DMS153 treated with DMSO at 0.1 percent for 48 hours (cell line): ENCODE measurements around the gene PSME4.
"Not testable (repeated sequence)": the region's sequence is repeated elsewhere in the genome, so short reads cannot be mapped to it uniquely, and the experiment has no call there.

Experiments used
- DNase-seq: peaks from one replicate; lab custom pipeline; 2025; ENCODE audit not compliant: unreplicated experiment; lab: John Stamatoyannopoulos, UW

PSME4 gene

DNA sequence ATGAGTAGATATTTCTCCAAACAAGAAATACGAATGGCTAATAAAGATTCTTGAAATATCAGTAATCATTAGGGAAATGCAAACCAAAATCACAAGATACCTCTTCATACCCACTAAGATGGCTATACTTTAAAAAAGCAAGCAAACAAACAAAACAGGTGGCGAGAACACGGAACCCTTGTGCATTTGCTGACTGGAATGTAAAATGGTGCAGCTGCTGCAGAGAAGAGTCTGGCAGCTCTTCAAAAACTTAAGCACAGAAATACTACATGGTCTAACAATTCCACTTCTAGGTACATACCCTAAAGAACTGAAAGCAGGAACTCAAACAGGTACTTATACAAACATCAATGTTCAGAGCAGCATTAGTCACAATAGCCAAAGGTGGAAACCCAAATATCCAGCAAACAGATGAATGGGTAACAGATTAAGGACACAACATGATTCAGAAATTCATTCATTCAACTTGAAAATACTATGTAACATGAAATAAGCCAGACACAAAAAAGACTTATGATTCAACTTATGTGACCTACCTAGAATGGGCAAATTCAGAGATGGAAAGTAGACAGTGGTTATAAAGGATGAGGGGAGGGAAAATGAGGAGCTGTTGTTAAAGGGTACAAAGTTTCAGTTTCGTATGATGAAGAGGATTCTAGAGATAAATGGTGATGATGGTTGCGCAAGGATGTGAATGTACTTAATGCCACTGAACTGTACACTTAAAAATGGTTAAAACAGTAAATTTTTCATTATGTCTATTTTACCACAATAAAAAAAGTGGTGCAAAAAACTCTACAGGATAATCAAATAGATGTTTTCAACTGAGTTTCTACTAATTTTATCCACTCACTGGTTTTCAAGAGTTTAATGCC, 84.2 kb downstream of the PSME4 start:
- no peak for DNase-seq

DNA sequence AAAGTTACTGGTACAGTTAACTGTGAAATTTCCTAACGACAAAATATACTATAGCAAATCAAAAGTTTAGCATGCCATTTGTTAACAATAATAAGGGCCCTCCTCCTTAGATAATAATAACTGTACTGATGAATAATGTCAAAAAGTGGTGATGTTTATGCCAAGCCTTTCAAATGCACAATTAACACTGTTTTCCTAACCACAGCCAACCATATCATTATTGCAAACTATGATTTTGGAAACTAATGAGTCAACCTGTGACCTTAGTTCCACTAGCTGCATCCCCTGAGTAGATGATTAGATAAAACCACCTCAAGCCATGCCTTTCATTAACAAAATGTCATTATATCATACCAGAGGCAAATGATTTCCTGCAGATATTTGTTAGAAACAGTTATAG, 85.9 kb downstream of the PSME4 start:
- no peak for DNase-seq

DNA sequence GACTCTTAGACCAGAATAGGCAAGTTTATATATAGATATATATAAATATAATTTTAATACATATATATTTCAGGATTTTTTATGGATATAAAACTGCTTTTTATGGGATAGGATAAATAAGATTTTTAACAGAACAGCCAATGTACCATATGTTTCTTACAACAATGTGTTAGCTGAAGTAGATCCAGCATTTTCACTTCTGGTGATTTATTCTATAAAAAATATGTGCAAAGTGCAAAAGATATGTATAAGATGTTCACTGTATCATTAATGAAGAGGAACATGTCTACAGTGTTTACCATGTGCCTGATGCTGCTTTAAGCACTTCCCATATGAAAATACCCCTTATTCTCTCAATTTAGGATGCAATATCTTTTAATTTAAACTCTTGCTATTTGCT, 88.8 kb downstream of the PSME4 start:
- no peak for DNase-seq

DNA sequence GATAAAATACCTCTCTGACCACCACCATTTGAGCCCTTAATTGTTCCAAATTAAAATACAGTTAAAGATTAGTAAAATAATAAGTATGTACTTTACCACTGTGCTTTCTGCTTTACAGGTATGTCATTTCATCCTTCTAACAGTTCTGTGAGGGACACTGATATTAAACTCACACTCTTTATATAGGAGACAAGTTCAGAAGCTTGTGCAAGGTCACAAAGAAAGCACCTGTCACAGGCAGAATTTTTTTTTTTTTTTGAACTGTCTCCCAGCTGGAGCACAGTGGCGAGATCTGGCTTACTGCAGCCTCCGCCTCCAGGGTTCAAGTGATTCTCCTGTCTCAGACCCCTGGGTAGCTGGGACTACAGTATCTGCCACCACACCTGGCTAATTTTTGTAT, 89.4 kb downstream of the PSME4 start:
- no peak for DNase-seq

- DNase-seq: no peak
Measured at GRCh38 chr2:53880756-53881155, 90.0 kb downstream of the PSME4 start.

- no peak for DNase-seq
Measured at GRCh38 chr2:53877556-53877955, 93.2 kb downstream of the PSME4 start.

- no peak for DNase-seq
Measured at GRCh38 chr2:53877112-53877511, 93.7 kb downstream of the PSME4 start.

- no peak for DNase-seq
Measured at GRCh38 chr2:53874401-53874950, 96.3 kb downstream of the PSME4 start.

GRCh38 chr2:53867773-53868172, 103.0 kb downstream of the PSME4 start:
- no peak for DNase-seq

DNA sequence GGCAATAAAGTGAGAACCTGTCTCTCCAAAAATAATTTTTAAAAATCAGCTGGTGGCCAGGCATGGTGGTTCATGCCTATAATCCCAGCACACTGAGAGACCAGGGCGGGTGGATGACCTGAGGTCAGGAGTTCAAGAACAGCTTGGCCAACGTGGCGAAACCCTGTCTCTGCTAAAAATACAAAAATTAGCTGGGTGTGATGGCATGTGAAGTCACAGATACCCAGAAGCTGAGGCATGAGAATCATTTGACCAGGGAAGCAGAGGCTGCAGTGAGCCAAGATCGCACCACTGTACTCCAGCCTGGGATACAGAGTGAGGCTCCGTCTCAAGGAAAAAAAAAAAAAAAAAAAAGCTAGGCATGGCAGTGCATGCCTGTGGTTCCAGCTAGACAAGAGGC, 103.6 kb downstream of the PSME4 start:
- DNase-seq: no peak

- no peak for DNase-seq
Measured at GRCh38 chr2:53865962-53866361, 104.8 kb downstream of the PSME4 start.

DNA sequence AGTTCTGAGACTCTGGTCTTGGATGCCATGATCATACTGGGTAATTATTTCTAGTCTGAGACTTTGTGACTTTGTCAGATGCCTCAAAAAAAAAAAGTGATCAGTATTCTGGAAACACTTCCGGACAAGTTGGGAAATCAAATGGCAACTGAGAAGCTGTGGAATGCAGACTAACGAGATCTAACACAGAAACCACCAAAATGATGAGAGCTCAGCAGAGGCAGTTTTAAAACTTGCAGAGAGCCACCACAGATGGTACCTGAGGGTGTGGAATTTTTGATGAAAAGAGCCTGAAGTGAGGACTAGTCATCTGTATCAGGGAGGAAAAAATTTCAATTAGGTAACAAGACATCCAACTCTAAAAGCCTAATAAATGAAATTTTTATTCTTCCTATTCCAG, 105.5 kb downstream of the PSME4 start:
- no peak for DNase-seq

DNA sequence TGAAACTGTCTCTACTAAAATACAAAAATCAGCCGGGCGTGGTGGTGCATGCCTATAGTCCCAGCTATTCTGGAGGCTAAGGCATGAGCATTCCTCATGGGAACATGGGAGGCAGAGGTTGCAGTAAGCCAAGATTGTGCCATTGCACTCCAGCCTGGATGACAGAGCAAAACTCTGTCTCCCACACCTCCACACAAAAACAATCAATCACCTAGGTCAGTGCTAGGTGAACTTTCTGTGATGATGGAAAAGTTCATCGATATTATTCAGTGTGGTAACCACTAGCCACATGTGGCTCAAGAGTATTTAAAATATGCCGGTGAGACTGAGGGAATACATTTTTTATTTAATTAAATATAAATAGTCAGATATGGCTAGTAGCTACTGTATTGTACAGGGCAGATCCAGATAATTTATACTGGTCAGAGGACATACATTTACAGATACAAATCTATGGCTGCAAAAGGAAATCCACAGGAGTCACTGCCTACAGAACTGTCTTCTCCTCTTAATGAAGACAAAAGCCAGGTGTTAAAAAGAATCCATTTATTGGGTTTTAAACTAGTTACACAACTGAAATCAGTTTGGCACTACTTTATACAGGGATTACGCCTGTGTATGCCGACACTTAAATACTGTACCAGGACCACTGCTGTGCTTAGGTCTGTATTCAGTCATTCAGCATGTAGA, 107.1 kb downstream of the PSME4 start:
- DNase-seq: no peak

DNA sequence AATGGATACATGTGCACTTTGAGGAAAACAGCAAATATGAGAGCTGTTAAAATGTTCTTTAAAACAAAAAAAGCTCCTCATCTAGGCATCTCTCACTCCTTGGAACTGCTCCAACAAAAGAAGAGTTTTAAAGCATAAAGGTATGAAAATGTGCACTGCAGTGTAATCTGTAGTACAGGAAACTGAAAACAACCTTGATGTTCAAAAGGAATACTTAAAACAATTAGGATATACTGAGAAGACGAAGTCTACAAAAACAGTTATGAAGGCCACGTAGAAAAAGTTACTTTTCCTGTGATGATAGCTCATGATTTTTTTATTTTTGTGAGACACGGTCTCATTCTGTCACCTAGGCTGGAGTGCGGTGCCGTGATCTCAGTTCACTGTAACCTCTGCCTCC, 109.0 kb downstream of the PSME4 start:
- no peak for DNase-seq

GRCh38 chr2:53859206-53860181, 111.3 kb downstream of the PSME4 start, which contains the start of gene GPR75:
Gene GPR75 (minus strand): TSS chr2:53859967. CDS start chr2:53854756, 5,211 bp downstream.
- no peak for DNase-seq

- no peak for DNase-seq
Measured at GRCh38 chr2:53856272-53856671, 114.5 kb downstream of the PSME4 start.

- no peak for DNase-seq
Measured at GRCh38 chr2:53854678-53855077, 116.1 kb downstream of the PSME4 start.

- DNase-seq: no peak
Measured at GRCh38 chr2:53852532-53852931, 118.3 kb downstream of the PSME4 start.

DNA sequence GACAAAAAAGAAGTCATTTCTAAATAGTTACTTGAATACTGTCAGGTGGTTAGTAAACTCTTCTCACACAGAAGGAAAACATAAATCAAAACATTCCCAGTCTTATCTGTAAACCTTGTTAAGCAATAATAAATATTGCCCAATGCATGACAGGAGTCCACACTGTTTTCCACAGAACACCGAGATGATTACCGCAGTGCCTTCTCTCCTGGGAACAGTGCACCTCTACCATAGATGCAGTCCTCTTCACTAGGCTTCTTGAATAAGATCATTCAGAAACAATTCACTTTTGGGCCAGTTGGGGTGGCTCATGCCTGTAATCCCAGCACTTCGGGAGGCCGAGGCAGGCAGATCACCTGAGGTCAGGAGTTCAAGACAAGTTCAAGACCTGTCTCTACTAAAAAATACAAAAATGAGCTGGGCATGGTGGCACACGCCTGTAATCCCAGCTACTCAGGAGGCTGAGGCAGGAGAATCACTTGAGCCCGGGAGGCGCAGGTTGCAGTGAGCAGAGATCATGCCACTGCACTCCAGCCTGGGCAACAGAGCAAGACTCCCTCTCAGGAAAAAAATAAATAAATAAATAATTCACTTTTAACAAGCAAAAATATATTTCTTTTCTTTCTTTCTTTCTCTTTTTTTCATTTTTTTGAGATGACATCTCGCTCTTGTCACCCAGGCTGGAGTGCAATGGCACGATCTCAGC, 119.6 kb downstream of the PSME4 start:
- DNase-seq: not testable (repeated sequence)

- DNase-seq: no peak
Measured at GRCh38 chr2:53848062-53848461, 122.7 kb downstream of the PSME4 start.
